ENCODE measurements around the gene FAM153A.
"Not testable (repeated sequence)": the region's sequence is repeated elsewhere in the genome, so short reads cannot be mapped to it uniquely, and the experiment has no call there.

DNA sequence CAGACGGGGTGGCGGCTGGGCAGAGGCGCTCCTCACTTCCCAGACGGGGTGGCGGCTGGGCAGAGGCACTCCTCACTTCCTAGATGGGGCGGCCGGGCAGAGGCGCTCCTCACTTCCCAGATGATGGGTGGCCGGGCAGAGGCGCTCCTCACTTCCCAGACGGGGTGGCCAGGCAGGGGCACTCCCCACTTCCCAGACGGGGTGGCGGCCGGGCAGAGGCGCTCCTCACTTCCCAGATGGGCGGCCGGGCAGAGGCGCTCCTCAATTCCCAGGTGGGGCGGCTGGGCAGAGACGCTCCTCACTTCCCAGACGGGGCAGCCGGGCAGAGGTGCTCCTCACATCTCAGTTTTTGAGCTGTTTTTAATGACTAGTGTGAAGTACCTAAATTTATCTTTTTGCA is 86.6 kb downstream of the FAM153A start:
- TF ChIP-seq, protein P1, sequence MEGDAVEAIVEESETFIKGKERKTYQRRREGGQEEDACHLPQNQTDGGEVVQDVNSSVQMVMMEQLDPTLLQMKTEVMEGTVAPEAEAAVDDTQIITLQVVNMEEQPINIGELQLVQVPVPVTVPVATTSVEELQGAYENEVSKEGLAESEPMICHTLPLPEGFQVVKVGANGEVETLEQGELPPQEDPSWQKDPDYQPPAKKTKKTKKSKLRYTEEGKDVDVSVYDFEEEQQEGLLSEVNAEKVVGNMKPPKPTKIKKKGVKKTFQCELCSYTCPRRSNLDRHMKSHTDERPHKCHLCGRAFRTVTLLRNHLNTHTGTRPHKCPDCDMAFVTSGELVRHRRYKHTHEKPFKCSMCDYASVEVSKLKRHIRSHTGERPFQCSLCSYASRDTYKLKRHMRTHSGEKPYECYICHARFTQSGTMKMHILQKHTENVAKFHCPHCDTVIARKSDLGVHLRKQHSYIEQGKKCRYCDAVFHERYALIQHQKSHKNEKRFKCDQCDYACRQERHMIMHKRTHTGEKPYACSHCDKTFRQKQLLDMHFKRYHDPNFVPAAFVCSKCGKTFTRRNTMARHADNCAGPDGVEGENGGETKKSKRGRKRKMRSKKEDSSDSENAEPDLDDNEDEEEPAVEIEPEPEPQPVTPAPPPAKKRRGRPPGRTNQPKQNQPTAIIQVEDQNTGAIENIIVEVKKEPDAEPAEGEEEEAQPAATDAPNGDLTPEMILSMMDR (conservative IDR thresholded peaks at IDR 0.05; ENCODE audit: low read length) = not testable (repeated sequence)
- not testable (repeated sequence) for TF ChIP-seq EZH2phosphoT487 (IDR thresholded peaks at IDR 0.05; ENCODE audit: borderline replicate concordance, low read depth, low read length)
